Central memory CD8-positive, alpha-beta T cell (primary cell): ENCODE results near the gene REC8.

Experiments used
- ATAC-seq: fragments of 150-1000 bp; cut with Tn5 transposase; replicated peaks from 2 replicates; pipeline ENCODE4 v1.10.0; 2022; ENCODE audit warnings: mild to moderate bottlenecking, moderate FRiP score, moderate number of reproducible peaks; ENCODE audit not compliant: poor library complexity, severe bottlenecking; ENCODE audit errors: extremely low read depth
- DNase-seq, 2 donors: peaks; one replicate each; pipeline ENCODE4 v3.0.0; 2021; ENCODE audit warnings: low spot score in 2 of 2
- H3K27ac Mint-ChIP-seq: one replicate; pipeline ENCODE4 v1.8.0; 2022; ENCODE audit warnings: low read depth, mild to moderate bottlenecking, moderate library complexity, mixed read lengths
- H3K27me3 Mint-ChIP-seq: one replicate; pipeline ENCODE4 v1.8.0; 2022; ENCODE audit warnings: mixed read lengths
- H3K36me3 Mint-ChIP-seq: one replicate; pipeline ENCODE4 v1.8.0; 2022; ENCODE audit warnings: mild to moderate bottlenecking, moderate library complexity, mixed read lengths; ENCODE audit not compliant: insufficient read depth
- H3K4me1 Mint-ChIP-seq: one replicate; pipeline ENCODE4 v1.8.0; 2022; ENCODE audit warnings: mixed read lengths
- H3K4me3 Mint-ChIP-seq: one replicate; pipeline ENCODE4 v1.8.0; 2022; ENCODE audit warnings: mild to moderate bottlenecking, moderate library complexity, mixed read lengths
- H3K9me3 Mint-ChIP-seq: one replicate; pipeline ENCODE4 v1.8.0; 2022; ENCODE audit warnings: mixed read lengths

Gene REC8

DNA sequence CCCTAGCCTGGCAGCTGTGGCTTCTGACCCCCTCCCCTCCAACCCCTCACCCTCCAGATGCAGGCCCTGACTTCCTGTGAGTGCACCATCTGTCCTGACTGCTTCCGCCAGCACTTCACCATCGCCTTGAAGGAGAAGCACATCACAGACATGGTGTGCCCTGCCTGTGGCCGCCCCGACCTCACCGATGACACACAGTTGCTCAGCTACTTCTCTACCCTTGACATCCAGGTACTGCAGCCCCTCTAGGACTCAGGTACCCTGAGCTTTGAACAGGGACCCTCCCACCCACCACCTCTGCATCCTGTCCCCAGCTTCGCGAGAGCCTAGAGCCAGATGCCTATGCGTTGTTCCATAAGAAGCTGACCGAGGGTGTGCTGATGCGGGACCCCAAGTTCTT lies 16.8 kb upstream of the REC8 start:
- Mint-ChIP-seq H3K4me1 (peaks cover 15% of the 10 kb centered on the region), H3K27ac (no peak overlapping the region)

GRCh38 chr14:24156840-24157239 lies 15.0 kb upstream of the REC8 start:
- H3K4me1 Mint-ChIP-seq = peaks cover 20% of the 10 kb centered on the region
- no peaks in the 10 kb centered on the region for H3K27me3 Mint-ChIP-seq
- no peak for DNase-seq
- no peak overlapping the region for H3K4me3 Mint-ChIP-seq
- H3K9me3 Mint-ChIP-seq = no peaks in the 10 kb centered on the region
- no peak overlapping the region for H3K27ac Mint-ChIP-seq
- ATAC-seq = no peak
- peaks cover 62% of the 10 kb centered on the region for H3K36me3 Mint-ChIP-seq

More for the DNA sequence above, 16.8 kb upstream of the REC8 start:
- DNase-seq (no peak), ATAC-seq (no peak)
- Mint-ChIP-seq H3K27me3 (no peaks in the 10 kb centered on the region), H3K9me3 (no peaks in the 10 kb centered on the region), H3K4me3 (no peak overlapping the region), H3K36me3 (peaks cover 53% of the 10 kb centered on the region)

- peaks cover 63% of the 10 kb centered on the region for H3K36me3 Mint-ChIP-seq
- peaks cover 25% of the 10 kb centered on the region for H3K4me1 Mint-ChIP-seq
- ATAC-seq (no peak), DNase-seq (no peak)
- H3K27me3 Mint-ChIP-seq = no peaks in the 10 kb centered on the region
- no peaks in the 10 kb centered on the region for H3K9me3 Mint-ChIP-seq
- H3K27ac Mint-ChIP-seq = no peak overlapping the region
- no peak overlapping the region for H3K4me3 Mint-ChIP-seq
These were observed 14.5 kb upstream of the REC8 start for GRCh38 chr14:24157331-24157730.

DNA sequence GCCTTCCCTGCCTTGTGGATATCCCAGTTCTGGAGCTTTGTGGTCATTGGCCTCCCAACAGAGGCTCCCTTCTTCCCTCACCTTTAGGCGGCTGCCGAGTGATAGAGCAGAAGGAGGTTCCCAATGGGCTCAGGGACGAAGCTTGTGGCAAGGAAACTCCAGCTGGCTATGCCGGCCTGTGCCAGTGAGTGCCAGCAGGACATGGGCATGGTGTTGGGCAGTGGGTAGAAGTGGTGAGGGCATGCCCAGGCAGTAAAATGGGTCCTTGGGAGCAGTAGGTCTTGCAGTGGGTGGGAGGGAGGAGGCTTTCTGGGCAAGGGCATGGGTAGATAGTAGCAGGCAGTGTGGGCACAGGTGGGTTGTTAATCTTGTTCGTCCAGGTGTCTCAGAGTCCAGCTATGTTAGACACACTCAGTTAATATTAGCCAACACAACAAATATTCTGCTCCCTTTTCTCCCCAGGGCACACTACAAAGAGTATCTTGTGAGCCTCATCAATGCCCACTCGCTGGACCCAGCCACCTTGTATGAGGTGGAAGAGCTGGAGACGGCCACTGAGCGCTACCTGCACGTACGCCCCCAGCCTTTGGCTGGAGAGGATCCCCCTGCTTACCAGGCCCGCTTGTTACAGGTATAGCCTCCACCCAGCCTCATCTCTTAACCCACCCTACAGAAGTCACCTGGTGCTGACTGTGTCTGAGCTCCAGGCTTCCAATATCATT lies 11.9 kb upstream of the REC8 start:
- Mint-ChIP-seq H3K27ac (peak overlapping the region; percentile 97), H3K4me1 (peaks cover 42% of the 10 kb centered on the region), H3K9me3 (no peaks in the 10 kb centered on the region), H3K27me3 (no peaks in the 10 kb centered on the region), H3K36me3 (peaks cover 69% of the 10 kb centered on the region), H3K4me3 (no peak overlapping the region)
- no peak for ATAC-seq
- DNase-seq = no peak

GRCh38 chr14:24160499-24160849 lies 11.4 kb upstream of the REC8 start:
- H3K36me3 Mint-ChIP-seq = peaks cover 72% of the 10 kb centered on the region

DNA sequence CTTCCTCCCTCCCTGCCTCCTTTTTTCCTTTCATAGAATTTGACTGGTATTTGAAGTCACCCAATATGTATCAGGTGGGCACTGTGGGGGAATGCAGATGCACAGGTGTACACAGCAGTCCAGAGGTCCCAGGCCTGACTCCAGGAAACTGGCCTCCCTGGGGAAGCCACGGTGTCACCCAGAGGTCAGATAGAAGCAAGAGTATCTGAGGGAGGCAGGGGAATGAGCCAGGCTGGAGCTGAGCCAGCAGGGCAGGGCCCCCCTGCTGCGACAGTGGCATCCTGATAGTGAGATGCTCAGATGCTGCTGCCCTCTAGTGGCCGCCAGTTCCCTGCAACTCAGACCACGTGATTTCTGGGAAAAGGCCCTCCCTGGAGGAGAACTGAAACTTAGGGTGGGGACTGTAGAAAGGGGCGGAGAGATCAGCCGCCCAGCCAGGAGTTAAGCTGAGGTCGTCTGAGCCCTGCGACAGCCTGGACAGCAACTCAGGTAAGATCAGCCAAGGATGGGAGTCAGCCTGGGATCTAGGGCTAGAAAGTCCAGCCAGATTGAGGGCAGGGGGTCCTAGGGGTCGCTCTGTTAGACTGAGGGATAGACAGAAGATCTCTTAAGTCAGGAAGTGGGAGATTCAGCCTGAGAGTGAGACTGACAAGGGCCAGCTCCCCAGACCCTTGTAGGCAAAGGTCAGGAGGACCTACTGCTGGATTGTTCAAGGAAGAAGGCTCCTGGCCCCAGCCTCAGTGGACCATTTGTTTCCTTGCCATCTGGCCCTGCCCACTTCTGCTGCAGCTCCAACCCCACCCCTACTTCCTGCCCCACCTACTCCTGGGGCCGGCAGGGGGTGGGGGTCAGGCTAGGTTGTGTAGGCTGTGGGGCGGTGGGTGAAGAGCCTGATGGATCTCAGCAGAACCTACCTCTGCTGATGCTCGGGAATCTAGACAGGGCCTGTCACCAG lies 10.8 kb upstream of the REC8 start, which contains the start of gene IRF9:
TSS of gene IRF9 (plus strand) at position 416 of the 955 bp plus-strand sequence. CDS start 880 bp downstream, outside the sequence.
- Mint-ChIP-seq H3K4me1 (peaks cover 36% of the 10 kb centered on the region), H3K4me3 (peak within 1 kb of the TSS; percentile 96), H3K9me3 (no peaks in the 10 kb centered on the region), H3K27ac (peak within 1 kb of the TSS; percentile 97), H3K27me3 (no peaks in the 10 kb centered on the region), H3K36me3 (peaks cover 72% of the 10 kb centered on the region)
- DNase-seq (peak; percentile 96 to 99), ATAC-seq (peak; percentile 92)

More at GRCh38 chr14:24160499-24160849, 11.4 kb upstream of the REC8 start:
- no peaks in the 10 kb centered on the region for H3K9me3 Mint-ChIP-seq
- peak overlapping the region; percentile 97 for H3K27ac Mint-ChIP-seq
- ATAC-seq = no peak
- peak overlapping the region; percentile 96 for H3K4me3 Mint-ChIP-seq
- no peak for DNase-seq
- no peaks in the 10 kb centered on the region for H3K27me3 Mint-ChIP-seq
- H3K4me1 Mint-ChIP-seq = peaks cover 41% of the 10 kb centered on the region

GRCh38 chr14:24162093-24162492 lies 9.8 kb upstream of the REC8 start:
- H3K9me3 Mint-ChIP-seq = no peaks in the 10 kb centered on the region
- H3K27me3 Mint-ChIP-seq = no peaks in the 10 kb centered on the region
- H3K36me3 Mint-ChIP-seq = peaks cover 71% of the 10 kb centered on the region
- ATAC-seq = no peak
- no peak for DNase-seq
- H3K4me1 Mint-ChIP-seq = peaks cover 39% of the 10 kb centered on the region
- peak overlapping the region; percentile 97 for H3K27ac Mint-ChIP-seq
- H3K4me3 Mint-ChIP-seq = peak overlapping the region; percentile 96

DNA sequence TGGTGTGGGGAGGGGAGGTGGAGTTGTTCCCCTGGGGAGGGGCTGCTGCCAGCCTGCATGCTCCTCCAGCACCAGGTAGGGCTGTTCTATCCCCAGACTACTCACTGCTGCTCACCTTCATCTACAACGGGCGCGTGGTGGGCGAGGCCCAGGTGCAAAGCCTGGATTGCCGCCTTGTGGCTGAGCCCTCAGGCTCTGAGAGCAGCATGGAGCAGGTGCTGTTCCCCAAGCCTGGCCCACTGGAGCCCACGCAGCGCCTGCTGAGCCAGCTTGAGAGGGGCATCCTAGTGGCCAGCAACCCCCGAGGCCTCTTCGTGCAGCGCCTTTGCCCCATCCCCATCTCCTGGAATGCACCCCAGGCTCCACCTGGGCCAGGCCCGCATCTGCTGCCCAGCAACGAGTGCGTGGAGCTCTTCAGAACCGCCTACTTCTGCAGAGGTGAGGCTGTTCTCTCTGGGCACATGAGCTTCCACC lies 7.3 kb upstream of the REC8 start:
- no peaks in the 10 kb centered on the region for H3K9me3 Mint-ChIP-seq
- peaks cover 65% of the 10 kb centered on the region for H3K36me3 Mint-ChIP-seq
- H3K27ac Mint-ChIP-seq = no peak overlapping the region
- ATAC-seq (no peak), DNase-seq (no peak)
- H3K27me3 Mint-ChIP-seq = no peaks in the 10 kb centered on the region
- peak overlapping the region; percentile 53 for H3K4me3 Mint-ChIP-seq
- peaks cover 39% of the 10 kb centered on the region for H3K4me1 Mint-ChIP-seq

- peaks cover 33% of the 10 kb centered on the region for H3K4me1 Mint-ChIP-seq
- ATAC-seq = no peak
- H3K36me3 Mint-ChIP-seq = peaks cover 62% of the 10 kb centered on the region
- H3K27me3 Mint-ChIP-seq = no peaks in the 10 kb centered on the region
- DNase-seq = no peak
- no peak overlapping the region for H3K4me3 Mint-ChIP-seq
- no peaks in the 10 kb centered on the region for H3K9me3 Mint-ChIP-seq
- peak overlapping the region; percentile 75 for H3K27ac Mint-ChIP-seq
These were observed 6.1 kb upstream of the REC8 start for GRCh38 chr14:24165785-24166184.

GRCh38 chr14:24167469-24168114 lies 4.3 kb upstream of the REC8 start:
- H3K36me3 Mint-ChIP-seq = peaks cover 55% of the 10 kb centered on the region
- no peaks in the 10 kb centered on the region for H3K27me3 Mint-ChIP-seq
- peaks cover 25% of the 10 kb centered on the region for H3K4me1 Mint-ChIP-seq

DNA sequence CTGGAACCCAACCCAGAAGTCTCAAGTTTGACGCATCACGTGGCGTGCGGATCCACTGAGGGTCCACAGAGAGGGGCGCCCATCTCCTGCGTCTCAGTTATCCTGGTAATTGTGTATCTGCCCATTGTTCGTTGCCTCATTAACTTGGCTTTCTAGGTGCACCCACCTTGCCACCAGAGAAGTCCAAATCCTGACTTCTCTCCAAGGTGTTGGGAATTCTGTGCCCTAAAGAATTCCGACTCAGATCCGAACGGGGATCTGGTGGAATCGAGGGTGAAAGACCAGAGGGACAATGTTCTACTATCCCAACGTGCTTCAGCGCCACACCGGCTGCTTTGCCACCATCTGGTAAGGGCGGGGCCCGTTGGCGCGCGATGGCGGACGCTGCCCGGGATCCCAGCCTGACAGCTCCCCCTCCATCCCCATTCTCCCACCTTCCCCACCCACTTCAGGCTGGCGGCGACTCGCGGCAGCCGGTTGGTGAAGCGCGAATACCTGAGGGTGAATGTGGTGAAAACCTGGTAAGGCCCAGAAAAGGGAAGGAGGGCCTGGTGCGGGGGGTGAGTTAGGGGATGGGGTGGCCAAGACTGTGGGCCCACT lies 481 bp downstream of the REC8 start:
- no peaks in the 10 kb centered on the region for H3K9me3 Mint-ChIP-seq
- H3K4me1 Mint-ChIP-seq = peaks cover 27% of the 10 kb centered on the region
- H3K4me3 Mint-ChIP-seq = peak overlapping the region; percentile 90
- no peaks in the 10 kb centered on the region for H3K27me3 Mint-ChIP-seq
- peak overlapping the region; percentile 90 for H3K27ac Mint-ChIP-seq
- no peak for ATAC-seq
- peaks cover 33% of the 10 kb centered on the region for H3K36me3 Mint-ChIP-seq
- no peak for DNase-seq

More at GRCh38 chr14:24167469-24168114, 4.3 kb upstream of the REC8 start:
- no peaks in the 10 kb centered on the region for H3K9me3 Mint-ChIP-seq
- no peak for DNase-seq
- no peak for ATAC-seq
- H3K4me3 Mint-ChIP-seq = no peak overlapping the region
- no peak overlapping the region for H3K27ac Mint-ChIP-seq

DNA sequence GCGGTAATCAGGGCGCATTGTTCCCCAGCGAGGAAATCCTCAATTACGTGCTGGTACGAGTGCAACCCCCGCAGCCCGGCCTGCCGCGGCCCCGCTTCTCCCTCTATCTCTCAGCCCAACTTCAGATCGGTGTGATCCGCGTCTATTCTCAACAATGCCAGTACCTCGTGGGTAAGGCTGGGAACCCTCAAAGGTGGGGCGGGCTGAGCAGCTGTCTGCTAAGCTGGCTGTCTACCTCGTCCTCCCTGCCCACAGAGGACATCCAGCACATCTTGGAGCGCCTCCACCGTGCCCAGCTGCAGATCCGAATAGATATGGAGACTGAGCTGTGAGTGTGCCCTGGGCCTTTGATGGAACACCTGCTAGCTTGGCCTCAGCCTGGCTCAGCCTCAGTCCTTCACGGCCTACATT lies 996 bp downstream of the REC8 start:
- Mint-ChIP-seq H3K9me3 (no peaks in the 10 kb centered on the region), H3K27me3 (no peaks in the 10 kb centered on the region), H3K36me3 (peaks cover 35% of the 10 kb centered on the region), H3K27ac (peak overlapping the region; percentile 90), H3K4me3 (peak overlapping the region; percentile 90), H3K4me1 (peaks cover 27% of the 10 kb centered on the region)
- DNase-seq (no peak), ATAC-seq (no peak)
